GM13976 (cell line): Measurements from ENCODE around the gene SCAPER.
"Not testable (repeated sequence)": the region's sequence is repeated elsewhere in the genome, so short reads cannot be mapped to it uniquely, and the experiment has no call there.

Experiments
- DNase-seq: peaks from one replicate; pipeline ENCODE4 v3.0.0; 2012; ENCODE audit warnings: low spot score
- in situ Hi-C: fragments of 300-500 bp; cut with MboI; formaldehyde crosslinking; loops from one replicate; pipeline ENCODE4 v1.12.0; 2022; ENCODE audit warnings: low sequenced_read_pairs, mixed read lengths, inconsistent platforms; ENCODE audit not compliant: unreplicated experiment
- TF ChIP-seq, protein P1 (sequence below): IDR thresholded peaks from 2 replicates; pipeline ENCODE4 v1.5.1; 2012; ENCODE audit warnings: borderline replicate concordance, mild to moderate bottlenecking; ENCODE audit not compliant: insufficient read depth; ENCODE audit errors: extremely low read depth, missing control alignments, control extremely low read depth

Gene SCAPER

DNA sequence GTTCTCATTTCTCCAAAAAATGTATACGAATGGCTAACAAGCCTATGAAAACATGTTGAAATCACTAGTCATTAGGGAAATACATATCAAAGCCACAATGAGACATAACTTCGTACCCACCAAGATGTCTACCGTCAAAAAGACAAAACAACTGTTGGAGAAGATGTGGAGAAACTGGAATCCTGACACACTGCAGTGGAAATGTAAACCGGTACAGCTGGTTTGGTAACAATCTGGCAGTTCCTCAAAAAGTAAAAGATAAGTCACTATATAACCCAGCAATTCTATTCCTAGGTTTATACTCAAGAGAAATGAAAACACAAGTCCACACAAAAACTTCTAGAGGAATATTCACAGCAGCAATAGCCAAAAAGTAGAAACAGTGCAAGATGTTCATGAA lies 7.0 kb downstream of the SCAPER start:
- in situ Hi-C loops, result no loop called here
- no peak for DNase-seq
- TF ChIP-seq, protein P1, sequence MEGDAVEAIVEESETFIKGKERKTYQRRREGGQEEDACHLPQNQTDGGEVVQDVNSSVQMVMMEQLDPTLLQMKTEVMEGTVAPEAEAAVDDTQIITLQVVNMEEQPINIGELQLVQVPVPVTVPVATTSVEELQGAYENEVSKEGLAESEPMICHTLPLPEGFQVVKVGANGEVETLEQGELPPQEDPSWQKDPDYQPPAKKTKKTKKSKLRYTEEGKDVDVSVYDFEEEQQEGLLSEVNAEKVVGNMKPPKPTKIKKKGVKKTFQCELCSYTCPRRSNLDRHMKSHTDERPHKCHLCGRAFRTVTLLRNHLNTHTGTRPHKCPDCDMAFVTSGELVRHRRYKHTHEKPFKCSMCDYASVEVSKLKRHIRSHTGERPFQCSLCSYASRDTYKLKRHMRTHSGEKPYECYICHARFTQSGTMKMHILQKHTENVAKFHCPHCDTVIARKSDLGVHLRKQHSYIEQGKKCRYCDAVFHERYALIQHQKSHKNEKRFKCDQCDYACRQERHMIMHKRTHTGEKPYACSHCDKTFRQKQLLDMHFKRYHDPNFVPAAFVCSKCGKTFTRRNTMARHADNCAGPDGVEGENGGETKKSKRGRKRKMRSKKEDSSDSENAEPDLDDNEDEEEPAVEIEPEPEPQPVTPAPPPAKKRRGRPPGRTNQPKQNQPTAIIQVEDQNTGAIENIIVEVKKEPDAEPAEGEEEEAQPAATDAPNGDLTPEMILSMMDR, result no peak

DNA sequence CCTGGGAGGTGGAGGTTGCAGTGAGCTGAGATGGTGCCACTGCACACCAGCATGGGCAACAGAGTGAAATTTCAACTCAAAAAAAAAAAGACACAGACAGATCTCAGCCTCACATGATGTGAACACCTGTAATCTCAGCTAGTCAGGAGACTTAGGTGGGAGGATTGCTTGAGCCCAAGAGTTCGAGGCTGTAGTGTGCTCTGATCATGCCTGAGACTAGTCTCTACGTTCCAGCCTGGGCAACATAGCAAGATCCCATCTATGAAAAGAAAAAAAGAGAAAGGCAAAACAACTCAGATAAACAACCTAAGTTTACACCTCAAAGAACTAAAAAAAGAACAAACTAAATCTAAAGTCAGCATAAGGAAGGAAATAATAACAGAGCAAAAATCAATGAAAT lies 11.0 kb downstream of the SCAPER start:
- TF ChIP-seq, protein P1, result no peak

DNA sequence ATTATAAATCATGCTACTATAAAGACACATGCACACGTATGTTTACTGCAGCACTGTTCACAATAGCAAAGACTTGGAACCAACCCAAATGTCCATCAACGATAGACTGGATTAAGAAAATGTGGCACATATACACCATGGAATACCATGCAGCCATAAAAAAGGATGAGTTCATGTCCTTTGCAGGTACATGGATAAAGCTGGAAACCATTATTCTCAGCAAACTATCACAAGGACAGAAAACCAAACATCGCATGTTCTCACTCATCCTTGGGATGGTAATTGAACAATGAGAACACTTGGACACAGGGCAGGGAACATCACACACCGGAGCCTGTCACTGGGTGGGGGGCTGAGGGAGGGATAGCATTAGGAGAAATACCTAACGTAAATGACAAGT lies 12.3 kb downstream of the SCAPER start:
- DNase-seq, in situ Hi-C loops: not testable (repeated sequence)

More for the DNA sequence above, 11.0 kb downstream of the SCAPER start:
- in situ Hi-C loops, result no loop called here
- DNase-seq, result no peak

DNA sequence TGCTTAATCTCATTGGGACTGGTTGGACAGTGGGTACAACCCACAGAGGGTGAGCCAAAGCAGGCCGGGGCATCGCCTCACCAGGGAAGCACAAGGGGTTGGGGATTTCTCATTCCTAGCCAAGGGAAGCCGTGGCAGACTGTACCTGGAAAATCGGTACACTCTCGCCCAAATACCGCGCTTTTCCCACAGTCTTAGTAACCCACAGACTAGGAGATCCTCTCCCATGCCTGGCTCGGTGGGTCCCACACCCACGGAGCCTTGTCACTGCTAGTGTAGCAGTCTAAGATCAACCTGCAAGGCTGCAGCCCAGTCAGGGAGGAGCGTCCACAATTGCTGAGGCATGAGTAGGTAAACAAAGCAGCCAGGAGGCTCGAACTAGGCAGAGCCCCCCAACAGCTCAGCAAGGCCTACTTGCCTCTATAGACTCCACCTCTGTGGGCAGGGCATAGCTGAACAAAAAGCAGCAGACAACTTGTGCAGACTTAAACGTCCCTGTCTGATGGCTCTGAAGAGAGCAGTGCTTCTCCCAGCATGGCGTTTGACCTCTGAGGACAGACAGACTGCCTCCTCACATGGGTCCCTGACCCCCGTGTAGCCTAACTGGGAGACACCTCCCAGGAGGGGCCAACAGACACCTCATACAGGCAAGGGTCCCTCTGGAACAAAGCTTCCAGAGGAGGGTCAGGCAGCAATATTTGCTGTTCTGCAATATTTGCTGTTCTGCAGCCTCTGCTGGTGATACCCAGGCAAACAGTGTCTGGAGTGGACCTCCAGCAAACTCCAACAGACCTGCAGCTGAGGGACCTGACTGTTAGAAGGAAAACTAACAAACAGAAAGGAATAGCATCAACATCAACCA lies 17.6 kb downstream of the SCAPER start:
- DNase-seq, in situ Hi-C loops: not testable (repeated sequence)

- DNase-seq, result no peak
- TF ChIP-seq, protein P1, result no peak
- in situ Hi-C loops, result no loop called here
These were observed 19.9 kb downstream of the SCAPER start for GRCh38 chr15:76885212-76885611.

- TF ChIP-seq, protein P1, result no peak
- DNase-seq, result no peak
- in situ Hi-C loops, result no loop called here
These were observed 29.2 kb downstream of the SCAPER start for GRCh38 chr15:76875911-76876310.

DNA sequence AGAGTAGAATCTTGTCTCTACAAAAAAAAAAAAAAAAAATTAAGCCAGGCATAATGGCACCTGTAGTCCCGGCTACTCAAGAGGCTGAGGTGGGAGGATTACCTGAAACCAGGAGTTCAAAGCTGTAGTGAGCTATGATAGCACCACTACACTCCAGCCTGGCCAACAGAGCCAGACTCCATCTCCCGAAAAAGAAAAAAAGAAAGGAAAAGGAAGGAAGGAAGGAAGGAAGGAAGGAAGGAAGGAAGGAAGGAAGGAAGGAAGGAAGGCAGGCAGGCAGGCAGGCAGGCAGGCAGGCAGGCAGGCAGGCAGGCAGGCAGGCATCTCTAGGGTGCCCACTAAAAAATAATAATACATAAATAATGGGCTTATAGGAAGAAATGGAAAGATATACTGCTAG lies 32.1 kb downstream of the SCAPER start:
- DNase-seq, result not testable (repeated sequence)
- in situ Hi-C loops, result loop anchor here (25.0 kb wide), 1 partner anchor 686 kb away; no protein-coding TSS in a partner anchor

- TF ChIP-seq, protein P1, result no peak
- DNase-seq, result no peak
- in situ Hi-C loops, result loop anchor here (25.0 kb wide), 1 partner anchor 685 kb away; no protein-coding TSS in a partner anchor
These were observed 33.2 kb downstream of the SCAPER start for GRCh38 chr15:76871930-76872329.
